Hepatocyte (in vitro differentiated cells): ENCODE measurements around the gene FBH1. TPM values are rescaled to one million over a fixed set of nuclear protein-coding genes. Genes with fewer than 3 reads are reported as not detected.
"Not testable (repeated sequence)": the region's sequence is repeated elsewhere in the genome, so short reads cannot be mapped to it uniquely, and the experiment has no call there.

Source experiments
- DNase-seq: peaks from one replicate; pipeline ENCODE4 v3.0.0-alpha.2; 2016; ENCODE audit warnings: low spot score
- H2AFZ ChIP-seq: fragments of 200-600 bp; sonication (generic); 2 replicates; pipeline ENCODE4 v1.6.0; 2016; ENCODE audit warnings: antibody characterized with exemption, mild to moderate bottlenecking
- H3K27ac ChIP-seq: fragments of 200-600 bp; sonication (generic); 2 replicates; pipeline ENCODE4 v1.5.1; 2016; ENCODE audit warnings: mild to moderate bottlenecking
- H3K27me3 ChIP-seq: fragments of 200-600 bp; sonication (generic); 2 replicates; pipeline ENCODE4 v1.6.1; 2016
- H3K36me3 ChIP-seq: fragments of 200-600 bp; sonication (generic); replicated peaks from 2 replicates; pipeline ENCODE4 v1.5.1; 2016; ENCODE audit warnings: low read depth; ENCODE audit not compliant: insufficient read depth
- H3K4me1 ChIP-seq: fragments of 200-600 bp; sonication (generic); 2 replicates; pipeline ENCODE4 v1.5.1; 2016; ENCODE audit warnings: mild to moderate bottlenecking, moderate library complexity; ENCODE audit not compliant: insufficient read depth
- H3K4me2 ChIP-seq: fragments of 200-600 bp; sonication (generic); 2 replicates; pipeline ENCODE4 v1.6.0; 2016
- H3K4me3 ChIP-seq: fragments of 200-600 bp; sonication (generic); 2 replicates; pipeline ENCODE4 v1.5.1; 2016; ENCODE audit warnings: mild to moderate bottlenecking
- H3K79me2 ChIP-seq: fragments of 200-600 bp; sonication (generic); 2 replicates; pipeline ENCODE4 v1.6.0; 2017; ENCODE audit warnings: mild to moderate bottlenecking
- H3K9me2 ChIP-seq: fragments of 200-600 bp; sonication (generic); replicated peaks from 2 replicates; pipeline ENCODE4 v1.6.0; 2017; ENCODE audit warnings: mild to moderate bottlenecking; ENCODE audit not compliant: insufficient read depth
- H3K9me3 ChIP-seq: fragments of 200-600 bp; sonication (generic); 2 replicates; pipeline ENCODE4 v1.5.1; 2016; ENCODE audit warnings: low read depth, mild to moderate bottlenecking
- H4K20me1 ChIP-seq: fragments of 200-600 bp; sonication (generic); 2 replicates; pipeline ENCODE4 v1.6.0; 2016; ENCODE audit warnings: mild to moderate bottlenecking; ENCODE audit not compliant: insufficient read depth, poor library complexity, severe bottlenecking
- CTCF ChIP-seq: fragments of 200-600 bp; sonication (generic); IDR thresholded peaks from 2 replicates; pipeline ENCODE4 v1.5.1; 2016; ENCODE audit warnings: antibody characterized with exemption, mild to moderate bottlenecking; ENCODE audit not compliant: poor library complexity
- EZH2 ChIP-seq: fragments of 200-600 bp; sonication (generic); IDR thresholded peaks from 2 replicates; pipeline ENCODE4 v1.6.1; 2016; ENCODE audit warnings: antibody characterized with exemption, mild to moderate bottlenecking, borderline replicate concordance
- EZH2phosphoT487 ChIP-seq: fragments of 200-600 bp; sonication (generic); IDR thresholded peaks from one replicate; pipeline ENCODE4 v1.6.1; 2018; ENCODE audit warnings: antibody characterized with exemption, mild to moderate bottlenecking, low read depth, moderate library complexity; ENCODE audit not compliant: unreplicated experiment, severe bottlenecking
- WGBS: methylation state at CpG from one replicate; pipeline ENCODE4 v1.1.6; 2016; ENCODE audit warnings: low lambda C conversion rate; ENCODE audit errors: missing lambda C conversion rate; 5-methylcytosine and 5-hydroxymethylcytosine counted together
- polyA plus RNA-seq: library from polyadenylated mRNA; unstranded; fragments of >200 nt; fragmentation: Nextera tagmentation; extraction: Ambion mirVana; gene quantifications from 2 replicates; pipeline ENCODE4 v1.2.1, GENCODE V29; 2016
- total RNA-seq: library from RNA; depleted of rRNA; stranded (reverse); fragments of >200 nt; gene quantifications from 2 replicates; pipeline ENCODE4 v1.2.3, GENCODE V29; 2014

FBH1 gene
- total and polyA plus RNA-seq, 2 experiments from 2014 or later, result 66.4 to 80.3 TPM

GRCh38 chr10:5860066-5860465 is 30.0 kb upstream of the FBH1 start:
- H3K79me2 ChIP-seq, result no peaks in the 10 kb centered on the region
- 93% methylated on average over 7 of the region's 7 CpGs for WGBS
- no peak overlapping the region for H3K4me2 ChIP-seq

GRCh38 chr10:5862360-5862961 is 27.6 kb upstream of the FBH1 start:
- Histone ChIP-seq H3K4me3 (no peak overlapping the region), H4K20me1 (no peaks in the 10 kb centered on the region), H2AFZ (no peak overlapping the region), H3K9me3 (no peaks in the 10 kb centered on the region), H3K36me3 (no peaks in the 10 kb centered on the region), H3K9me2 (no peaks in the 10 kb centered on the region), H3K27me3 (no peaks in the 10 kb centered on the region), H3K4me2 (no peak overlapping the region), H3K27ac (no peak overlapping the region), H3K4me1 (no peaks in the 10 kb centered on the region), H3K79me2 (no peaks in the 10 kb centered on the region)
- DNase-seq, result no peak
- TF ChIP-seq EZH2phosphoT487, result no peak
- TF ChIP-seq EZH2, result no peak
- 96% methylated on average over 7 of the region's 7 CpGs for WGBS

More at GRCh38 chr10:5860066-5860465, 30.0 kb upstream of the FBH1 start:
- Histone ChIP-seq H3K4me1 (no peaks in the 10 kb centered on the region), H2AFZ (no peak overlapping the region), H3K36me3 (no peaks in the 10 kb centered on the region), H4K20me1 (no peaks in the 10 kb centered on the region), H3K27me3 (no peaks in the 10 kb centered on the region), H3K9me3 (no peaks in the 10 kb centered on the region), H3K4me3 (no peak overlapping the region), H3K9me2 (no peaks in the 10 kb centered on the region), H3K27ac (no peak overlapping the region)
- no peak for DNase-seq
- TF ChIP-seq CTCF (no peak), EZH2 (no peak)

GRCh38 chr10:5862981-5863685 is 26.9 kb upstream of the FBH1 start:
- not testable (repeated sequence) for H3K27ac ChIP-seq
- 94% methylated on average over 9 of the region's 9 CpGs for WGBS

GRCh38 chr10:5866451-5867081 is 23.5 kb upstream of the FBH1 start:
- 65% methylated on average over 5 of the region's 5 CpGs for WGBS
- not testable (repeated sequence) for H3K9me2 ChIP-seq, H2AFZ ChIP-seq

More at GRCh38 chr10:5862981-5863685, 26.9 kb upstream of the FBH1 start:
- not testable (repeated sequence) for H3K4me3 ChIP-seq, H2AFZ ChIP-seq, H3K9me2 ChIP-seq, H3K79me2 ChIP-seq, H4K20me1 ChIP-seq, H3K36me3 ChIP-seq, DNase-seq, H3K27me3 ChIP-seq, H3K9me3 ChIP-seq, H3K4me2 ChIP-seq, H3K4me1 ChIP-seq

GRCh38 chr10:5867091-5867615 is 22.9 kb upstream of the FBH1 start:
- not testable (repeated sequence) for DNase-seq

More at GRCh38 chr10:5866451-5867081, 23.5 kb upstream of the FBH1 start:
- H3K4me2 ChIP-seq, DNase-seq, H4K20me1 ChIP-seq, H3K27me3 ChIP-seq, H3K9me3 ChIP-seq, H3K27ac ChIP-seq, H3K36me3 ChIP-seq, H3K79me2 ChIP-seq, H3K4me1 ChIP-seq, H3K4me3 ChIP-seq: not testable (repeated sequence)

GRCh38 chr10:5868383-5868782 is 21.7 kb upstream of the FBH1 start:
- not testable (repeated sequence) for DNase-seq, H3K4me1 ChIP-seq, H3K36me3 ChIP-seq, H3K27me3 ChIP-seq, H4K20me1 ChIP-seq, H3K9me3 ChIP-seq, H3K27ac ChIP-seq, H3K4me2 ChIP-seq, H2AFZ ChIP-seq, H3K79me2 ChIP-seq, H3K4me3 ChIP-seq, H3K9me2 ChIP-seq
- 97% methylated on average over 8 of the region's 8 CpGs for WGBS

More at GRCh38 chr10:5867091-5867615, 22.9 kb upstream of the FBH1 start:
- H3K4me3 ChIP-seq, H4K20me1 ChIP-seq, H3K4me1 ChIP-seq, H3K4me2 ChIP-seq, H3K9me3 ChIP-seq, H3K27ac ChIP-seq, H3K36me3 ChIP-seq, H3K27me3 ChIP-seq, H2AFZ ChIP-seq, H3K79me2 ChIP-seq, H3K9me2 ChIP-seq: not testable (repeated sequence)
- 44% methylated on average over 4 of the region's 4 CpGs for WGBS
